Stimulated activated naive B cell treated with anti-CD40 and anti-IgM and Interleukin-4, amounts not matched to agents 10 μg/mL and 1 μg/mL and 100 μg/mL, for 72 hours (primary cell): ENCODE results near the gene MAPK9.

Source experiments
- ATAC-seq, 2 donors: fragments of 150-1000 bp; cut with Tn5 transposase; replicated peaks; 2 replicates each; pipeline ENCODE4 v1.10.0; 2021; ENCODE audit warnings: moderate library complexity in 1 of 2
- DNase-seq: peaks from one replicate; pipeline ENCODE4 v3.0.0; 2021
- H3K27ac Mint-ChIP-seq: one replicate; pipeline ENCODE4 v1.8.0; 2022; ENCODE audit warnings: mild to moderate bottlenecking, mixed read lengths
- H3K27me3 Mint-ChIP-seq, 2 donors: one replicate each; pipeline ENCODE4 v1.8.0; 2022; ENCODE audit warnings: mixed read lengths in 2 of 2
- H3K36me3 Mint-ChIP-seq, 2 donors: one replicate each; pipeline ENCODE4 v1.8.0; 2022; ENCODE audit warnings: mixed read lengths in 2 of 2, mild to moderate bottlenecking in 1 of 2
- H3K4me1 Mint-ChIP-seq, 2 donors: one replicate each; pipeline ENCODE4 v1.8.0; 2022; ENCODE audit warnings: mixed read lengths in 2 of 2, mild to moderate bottlenecking in 1 of 2
- H3K4me3 Mint-ChIP-seq, 2 donors: one replicate each; pipeline ENCODE4 v1.8.0; 2022; ENCODE audit warnings: mild to moderate bottlenecking in 2 of 2, mixed read lengths in 2 of 2, moderate library complexity in 1 of 2
- H3K9me3 Mint-ChIP-seq, 2 donors: one replicate each; pipeline ENCODE4 v1.8.0; 2022; ENCODE audit warnings: mixed read lengths in 2 of 2, mild to moderate bottlenecking in 1 of 2

Gene MAPK9

DNA sequence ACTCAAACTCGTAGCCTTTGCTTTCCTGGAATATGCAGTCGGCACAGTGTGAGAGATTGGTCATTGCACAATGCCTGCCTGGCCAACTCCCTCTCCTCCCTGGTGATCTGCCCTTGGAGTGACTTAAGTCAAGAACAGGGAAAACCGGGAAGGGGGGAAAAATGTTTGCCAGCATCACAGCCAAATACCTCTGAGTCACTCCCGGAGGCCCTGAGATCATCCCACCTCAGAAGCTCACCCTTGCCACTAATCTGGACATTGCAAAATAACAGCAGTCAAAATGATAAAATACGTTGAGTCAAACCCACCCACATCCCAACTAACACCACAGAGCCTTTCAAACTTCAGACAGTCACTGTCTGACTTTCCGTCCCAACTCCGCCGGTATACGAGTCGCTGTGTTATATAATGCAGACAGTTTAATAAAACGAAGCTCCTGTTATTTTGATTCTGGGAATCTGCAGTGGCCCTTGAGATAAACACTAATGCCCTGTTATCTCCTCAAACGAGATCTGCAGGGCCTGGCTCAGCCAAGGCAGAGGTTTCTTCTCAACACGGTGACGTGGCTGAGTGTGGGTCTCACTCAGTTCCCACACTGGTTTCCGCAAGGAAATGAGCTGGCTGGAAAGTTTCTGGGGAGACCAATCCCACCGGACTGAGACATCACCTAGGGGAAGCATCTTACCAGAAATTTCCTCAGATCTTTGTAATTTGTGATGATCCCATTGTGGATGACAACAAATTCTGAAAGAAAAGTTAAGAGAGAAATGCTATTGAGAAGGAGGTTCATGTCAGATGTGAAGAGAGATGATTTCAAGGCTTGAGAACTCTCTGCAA is 39.1 kb upstream of the MAPK9 start:
- no peak for ATAC-seq
- H3K36me3 Mint-ChIP-seq, result no peaks in the 10 kb centered on the region
- H3K27me3 Mint-ChIP-seq, result peaks cover 17 to 34% of the 10 kb centered on the region in 2 donors

DNA sequence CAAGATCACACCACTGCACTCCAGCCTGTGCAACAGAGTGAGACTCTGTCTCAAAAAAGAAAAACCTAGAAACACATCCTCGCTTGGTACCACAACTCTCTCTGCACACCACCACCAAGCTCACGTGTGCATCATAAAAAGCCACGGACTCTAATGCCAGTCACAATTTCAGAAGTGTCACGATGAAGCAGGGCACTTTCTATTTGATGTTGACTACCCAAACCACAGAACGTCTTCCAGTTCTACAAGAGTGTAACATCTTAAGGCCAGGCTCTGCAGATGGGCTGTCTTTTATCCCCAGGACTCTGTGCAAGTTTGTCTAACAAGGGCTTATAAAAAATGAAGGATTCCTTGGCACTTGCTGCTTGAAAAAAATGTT is 38.4 kb upstream of the MAPK9 start:
- Mint-ChIP-seq H3K27ac (no peak overlapping the region), H3K9me3 (no peaks in the 10 kb centered on the region), H3K36me3 (no peaks in the 10 kb centered on the region), H3K4me1 (no peaks in the 10 kb centered on the region), H3K4me3 (no peak overlapping the region), H3K27me3 (peaks cover 20 to 36% of the 10 kb centered on the region in 2 donors)
- ATAC-seq (no peak), DNase-seq (no peak)

More for the DNA sequence above, 39.1 kb upstream of the MAPK9 start:
- H3K4me3 Mint-ChIP-seq, result no peak overlapping the region
- H3K4me1 Mint-ChIP-seq, result no peaks in the 10 kb centered on the region
- no peaks in the 10 kb centered on the region for H3K9me3 Mint-ChIP-seq
- H3K27ac Mint-ChIP-seq, result no peak overlapping the region
- DNase-seq, result no peak

DNA sequence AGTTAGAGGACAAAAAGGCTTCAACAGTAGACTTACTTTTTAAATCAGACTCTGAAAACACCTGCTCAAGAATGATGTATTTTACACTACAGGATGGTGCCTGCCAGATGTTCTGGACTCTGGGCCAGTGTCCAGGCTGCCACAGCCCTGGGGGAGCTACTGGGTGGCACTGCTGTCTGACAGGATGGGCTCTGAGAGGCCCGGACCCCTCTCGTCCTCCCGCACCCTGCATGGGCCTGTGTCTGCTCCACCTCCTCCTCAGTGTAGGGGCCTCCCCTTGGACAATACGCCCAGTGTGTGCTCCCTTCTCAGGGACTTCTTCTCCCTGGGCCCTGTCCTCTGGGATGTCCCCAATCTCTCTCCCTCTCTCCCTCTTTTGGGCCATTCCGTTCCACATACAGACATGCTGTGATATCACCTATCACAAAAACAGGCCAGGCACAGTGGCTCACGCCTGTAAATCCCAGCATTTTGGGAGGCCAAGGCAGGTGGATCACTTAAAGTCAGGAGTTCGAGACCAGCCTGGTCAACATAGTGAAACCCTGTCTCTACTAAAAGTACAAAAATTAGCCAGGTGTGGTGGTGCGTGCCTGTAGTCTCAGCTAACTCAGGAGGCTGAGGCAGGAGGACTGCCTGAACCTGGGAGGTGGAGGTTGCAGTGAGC is 37.9 kb upstream of the MAPK9 start:
- no peak overlapping the region for H3K27ac Mint-ChIP-seq

GRCh38 chr5:180329138-180329435 is 37.2 kb upstream of the MAPK9 start:
- Mint-ChIP-seq H3K36me3 (no peaks in the 10 kb centered on the region), H3K4me1 (no peaks in the 10 kb centered on the region), H3K27me3 (peaks cover 24 to 38% of the 10 kb centered on the region in 2 donors), H3K4me3 (no peak overlapping the region), H3K9me3 (no peaks in the 10 kb centered on the region), H3K27ac (no peak overlapping the region)
- no peak for ATAC-seq
- DNase-seq, result no peak

More for the DNA sequence above, 37.9 kb upstream of the MAPK9 start:
- ATAC-seq, result no peak
- no peaks in the 10 kb centered on the region for H3K4me1 Mint-ChIP-seq
- H3K4me3 Mint-ChIP-seq, result no peak overlapping the region
- no peak for DNase-seq
- no peaks in the 10 kb centered on the region for H3K9me3 Mint-ChIP-seq
- H3K27me3 Mint-ChIP-seq, result peaks cover 24 to 40% of the 10 kb centered on the region in 2 donors
- no peaks in the 10 kb centered on the region for H3K36me3 Mint-ChIP-seq

DNA sequence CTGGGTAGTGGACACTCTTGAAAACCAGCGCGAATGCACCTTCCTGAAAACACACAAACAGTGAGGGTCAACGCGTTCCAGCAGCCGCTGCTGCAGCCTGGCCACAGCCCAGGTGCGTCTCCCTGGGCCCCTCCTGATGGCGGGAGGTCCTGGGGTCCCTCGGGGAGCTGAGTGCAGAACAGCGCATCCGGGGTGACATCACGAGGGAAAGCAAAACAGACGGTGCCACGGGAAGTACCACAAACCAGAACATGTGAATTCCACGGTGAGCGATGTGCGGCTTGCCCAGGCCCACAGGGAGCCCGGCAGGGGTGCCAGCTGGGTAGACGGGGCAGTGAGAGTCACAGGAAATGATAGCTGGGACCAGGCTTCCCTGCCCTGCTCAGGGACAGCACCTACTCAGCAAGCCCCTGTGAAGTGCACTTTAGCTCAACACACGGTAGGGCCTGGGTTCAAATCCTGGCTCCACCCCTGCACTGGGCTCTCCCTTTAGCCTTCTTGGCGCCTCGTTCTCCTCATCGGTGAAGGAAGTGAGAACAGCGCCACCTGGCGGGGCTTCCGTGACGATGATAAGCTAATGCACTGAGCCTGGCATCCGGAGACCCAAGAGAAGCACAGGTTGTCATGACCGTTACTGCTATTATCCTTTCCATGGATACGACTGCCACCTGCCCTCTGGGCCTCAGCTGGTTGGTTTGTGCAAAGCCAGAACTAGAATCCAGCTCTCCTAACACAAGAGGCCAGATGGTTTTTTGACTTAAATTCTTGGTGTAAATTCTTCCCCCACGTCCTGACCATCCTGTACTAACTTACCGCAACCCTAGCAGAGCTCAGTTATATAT is 36.6 kb upstream of the MAPK9 start:
- H3K9me3 Mint-ChIP-seq, result no peaks in the 10 kb centered on the region
- H3K27ac Mint-ChIP-seq, result no peak overlapping the region
- no peaks in the 10 kb centered on the region for H3K4me1 Mint-ChIP-seq
- H3K4me3 Mint-ChIP-seq, result no peak overlapping the region
- H3K36me3 Mint-ChIP-seq, result no peaks in the 10 kb centered on the region
- H3K27me3 Mint-ChIP-seq, result peaks cover 20 to 32% of the 10 kb centered on the region in 2 donors
- ATAC-seq, result peak; percentile 92 to 94
- peak; percentile 51 for DNase-seq

GRCh38 chr5:180326989-180327565 is 35.2 kb upstream of the MAPK9 start:
- no peaks in the 10 kb centered on the region for H3K4me1 Mint-ChIP-seq
- no peaks in the 10 kb centered on the region for H3K36me3 Mint-ChIP-seq
- H3K27ac Mint-ChIP-seq, result peak overlapping the region; percentile 34
- peaks cover 15 to 27% of the 10 kb centered on the region in 2 donors for H3K27me3 Mint-ChIP-seq
- ATAC-seq, result no peak
- DNase-seq, result no peak
- H3K9me3 Mint-ChIP-seq, result no peaks in the 10 kb centered on the region
- H3K4me3 Mint-ChIP-seq, result no peak overlapping the region

- DNase-seq (no peak), ATAC-seq (no peak)
- no peaks in the 10 kb centered on the region for H3K4me1 Mint-ChIP-seq
- no peak overlapping the region for H3K4me3 Mint-ChIP-seq
- H3K36me3 Mint-ChIP-seq, result no peaks in the 10 kb centered on the region
- peaks cover 10 to 15% of the 10 kb centered on the region in 2 donors for H3K27me3 Mint-ChIP-seq
- no peaks in the 10 kb centered on the region for H3K9me3 Mint-ChIP-seq
- no peak overlapping the region for H3K27ac Mint-ChIP-seq
Measured at GRCh38 chr5:180324601-180324950, 32.7 kb upstream of the MAPK9 start.

GRCh38 chr5:180323941-180324600 is 32.2 kb upstream of the MAPK9 start:
- Mint-ChIP-seq H3K4me1 (no peaks in the 10 kb centered on the region), H3K36me3 (no peaks in the 10 kb centered on the region), H3K4me3 (no peak overlapping the region), H3K27me3 (peaks cover 15% of the 10 kb centered on the region in 2 donors), H3K9me3 (no peaks in the 10 kb centered on the region), H3K27ac (no peak overlapping the region)
- ATAC-seq (no peak), DNase-seq (no peak)

DNA sequence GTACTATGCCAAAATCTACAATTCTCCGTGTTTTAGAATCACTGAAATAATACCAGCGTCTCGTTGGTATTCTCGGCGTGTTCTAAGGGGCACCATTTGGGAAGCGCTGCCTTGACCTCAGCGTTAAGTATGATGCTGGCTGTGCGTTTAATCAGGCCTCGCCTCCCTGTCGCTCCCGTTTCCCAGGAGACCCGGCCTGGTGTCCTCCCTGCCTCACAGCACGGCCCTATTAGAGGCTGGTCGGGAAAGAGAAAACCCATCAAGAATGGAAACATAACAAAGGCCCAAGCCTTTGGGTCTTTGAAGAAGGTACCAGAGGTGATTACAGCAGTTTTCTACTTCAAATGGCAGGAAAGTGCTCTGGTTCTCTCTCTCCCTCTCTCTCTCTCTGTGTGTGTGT is 31.3 kb upstream of the MAPK9 start:
- Mint-ChIP-seq H3K4me3 (no peak overlapping the region), H3K27me3 (peaks cover 14 to 22% of the 10 kb centered on the region in 2 donors), H3K36me3 (no peaks in the 10 kb centered on the region), H3K4me1 (no peaks in the 10 kb centered on the region), H3K27ac (no peak overlapping the region), H3K9me3 (no peaks in the 10 kb centered on the region)
- ATAC-seq (no peak), DNase-seq (no peak)

DNA sequence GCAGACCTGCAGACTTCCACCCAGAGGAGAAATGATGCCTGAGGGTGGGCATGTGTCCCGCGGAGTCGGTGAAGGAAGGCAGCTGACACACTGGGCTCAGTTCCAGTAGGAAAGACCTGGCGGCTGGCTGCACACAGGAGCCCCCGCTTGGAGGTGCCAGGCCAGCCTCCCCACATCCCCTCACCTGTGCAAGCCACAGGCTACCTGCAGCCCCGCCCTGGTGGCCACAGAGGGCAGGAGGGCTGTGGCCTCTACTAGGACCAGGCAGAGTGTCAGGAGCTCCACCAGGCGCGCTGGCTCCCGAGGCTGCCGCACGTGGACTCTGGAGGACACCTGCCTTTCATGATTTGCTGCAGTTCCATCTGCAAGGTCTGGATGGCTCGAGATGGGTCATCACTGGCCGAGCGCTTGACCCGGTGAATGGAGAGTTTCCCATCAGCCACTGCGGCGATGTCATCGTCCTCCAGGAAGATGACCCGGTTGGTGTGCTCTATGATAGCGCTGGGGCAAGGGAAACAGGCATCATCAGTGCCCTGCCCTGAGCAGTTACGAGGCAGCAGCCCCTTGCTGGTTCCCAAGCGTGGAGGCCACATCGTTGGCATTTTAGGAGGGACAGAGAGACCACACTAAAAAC is 26.7 kb upstream of the MAPK9 start:
- Mint-ChIP-seq H3K27ac (no peak overlapping the region), H3K36me3 (no peaks in the 10 kb centered on the region)
- ATAC-seq, result no peak

GRCh38 chr5:180316586-180316985 is 24.7 kb upstream of the MAPK9 start:
- DNase-seq, result no peak
- H3K36me3 Mint-ChIP-seq, result no peaks in the 10 kb centered on the region
- no peak for ATAC-seq
- H3K27me3 Mint-ChIP-seq, result peaks cover 8 to 26% of the 10 kb centered on the region in 2 donors
- H3K27ac Mint-ChIP-seq, result no peak overlapping the region
- no peak overlapping the region for H3K4me3 Mint-ChIP-seq
- no peaks in the 10 kb centered on the region for H3K9me3 Mint-ChIP-seq
- H3K4me1 Mint-ChIP-seq, result no peaks in the 10 kb centered on the region

More for the DNA sequence above, 26.7 kb upstream of the MAPK9 start:
- H3K4me3 Mint-ChIP-seq, result no peak overlapping the region
- no peaks in the 10 kb centered on the region for H3K4me1 Mint-ChIP-seq
- no peak for DNase-seq
- peaks cover 6 to 19% of the 10 kb centered on the region in 2 donors for H3K27me3 Mint-ChIP-seq
- H3K9me3 Mint-ChIP-seq, result no peaks in the 10 kb centered on the region

DNA sequence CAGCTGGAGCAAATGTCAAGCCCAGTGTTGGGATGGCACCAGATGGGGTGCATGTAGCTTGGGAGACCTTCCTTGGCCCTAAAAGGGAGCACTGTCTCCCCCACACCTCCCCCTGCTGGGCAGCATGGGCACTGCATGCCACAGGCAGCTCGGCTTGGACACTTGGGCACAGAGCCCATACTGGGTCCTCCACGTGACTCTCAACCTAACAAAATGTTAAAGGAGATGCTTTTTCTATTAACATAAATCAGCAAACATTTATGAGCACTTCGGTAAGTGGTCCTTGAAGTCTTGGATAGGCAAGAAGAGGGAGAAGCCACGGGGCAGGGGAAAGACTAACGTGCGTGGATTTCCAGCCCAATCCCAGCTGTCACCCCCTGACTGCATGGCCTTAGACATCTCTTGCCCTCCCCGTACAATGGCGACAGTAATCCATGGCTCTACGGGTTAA is 23.9 kb upstream of the MAPK9 start:
- ATAC-seq (peak; percentile 63 to 84), DNase-seq (peak; percentile 40)
- peak overlapping the region; percentile 37 for H3K27ac Mint-ChIP-seq
- H3K4me3 Mint-ChIP-seq, result no peak overlapping the region
- no peaks in the 10 kb centered on the region for H3K9me3 Mint-ChIP-seq
- H3K27me3 Mint-ChIP-seq, result peaks cover 14 to 29% of the 10 kb centered on the region in 2 donors
- H3K36me3 Mint-ChIP-seq, result no peaks in the 10 kb centered on the region
- no peaks in the 10 kb centered on the region for H3K4me1 Mint-ChIP-seq

DNA sequence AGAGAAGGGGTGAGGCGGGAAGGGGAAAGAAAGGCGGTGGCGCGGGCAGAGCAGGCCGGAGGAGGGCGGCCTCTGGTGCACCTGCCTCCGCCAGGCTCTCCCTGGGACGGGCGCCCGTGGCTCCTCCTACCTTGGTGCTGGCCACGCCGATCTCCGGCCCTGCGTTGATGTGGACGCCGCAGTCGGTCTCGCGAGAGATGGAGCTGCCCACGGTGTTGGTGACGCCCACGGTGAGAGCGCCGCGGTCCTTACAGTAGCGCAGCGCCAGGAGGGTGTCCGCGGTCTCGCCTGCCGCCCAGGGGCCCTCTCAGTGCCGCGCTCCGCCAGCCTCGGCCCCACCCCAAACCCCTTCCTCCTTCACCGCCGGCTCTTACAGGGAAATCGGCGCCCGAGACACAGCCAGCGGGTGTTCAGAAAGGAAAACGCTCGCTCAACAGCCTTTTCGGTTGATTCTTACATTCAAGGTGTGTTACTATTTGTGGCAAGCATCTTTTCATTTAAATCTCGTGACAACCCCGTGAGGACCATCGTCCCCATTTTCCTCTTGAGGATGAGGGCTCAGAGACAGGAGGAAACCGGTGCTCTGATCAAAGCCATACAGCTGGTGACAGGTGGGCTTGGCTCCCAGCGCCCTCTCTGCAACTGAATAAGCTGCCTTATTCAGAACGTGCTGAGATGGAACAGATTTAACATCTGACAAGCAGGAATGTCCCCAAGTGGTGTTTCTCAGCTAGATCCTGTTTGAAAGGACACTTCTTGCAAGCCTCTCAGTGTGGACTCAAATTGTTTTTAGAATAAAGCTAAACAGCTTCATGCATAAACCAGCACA is 22.0 kb upstream of the MAPK9 start:
- H3K4me1 Mint-ChIP-seq, result no peaks in the 10 kb centered on the region
- peak overlapping the region in 1 of 2 donors; percentile 85 for H3K4me3 Mint-ChIP-seq
- no peaks in the 10 kb centered on the region for H3K9me3 Mint-ChIP-seq

More for the DNA sequence above, 22.0 kb upstream of the MAPK9 start:
- Mint-ChIP-seq H3K36me3 (no peaks in the 10 kb centered on the region), H3K27me3 (peaks cover 14 to 20% of the 10 kb centered on the region in 2 donors), H3K27ac (no peak overlapping the region)
- peak; percentile 5 for DNase-seq
- peak; percentile 43 to 97 for ATAC-seq
